Muscle of arm (tissue), 12 donors: ENCODE data around the gene CEP85. TPM values are rescaled to one million over a fixed set of nuclear protein-coding genes. Genes with fewer than 3 reads are reported as not detected.
A peak's percentile ranks its signal among the peaks of the same experiment; 100 is the strongest.

ENCODE experiments used
- DNase-seq: peaks from one replicate; pipeline ENCODE4 v3.0.0-alpha.2; 2013
- polyA plus RNA-seq, 12 donors: library from polyadenylated mRNA; unstranded; fragments of 120-200 nt; gene quantifications; one replicate each; pipeline ENCODE4 v1.2.1, GENCODE V29; 2013; ENCODE audit not compliant: insufficient read length in 12 of 12

The CEP85 gene
- polyA plus RNA-seq, 12 donors = 21.0 to 34.8 (median 25.8) TPM; not detected in 1

DNA sequence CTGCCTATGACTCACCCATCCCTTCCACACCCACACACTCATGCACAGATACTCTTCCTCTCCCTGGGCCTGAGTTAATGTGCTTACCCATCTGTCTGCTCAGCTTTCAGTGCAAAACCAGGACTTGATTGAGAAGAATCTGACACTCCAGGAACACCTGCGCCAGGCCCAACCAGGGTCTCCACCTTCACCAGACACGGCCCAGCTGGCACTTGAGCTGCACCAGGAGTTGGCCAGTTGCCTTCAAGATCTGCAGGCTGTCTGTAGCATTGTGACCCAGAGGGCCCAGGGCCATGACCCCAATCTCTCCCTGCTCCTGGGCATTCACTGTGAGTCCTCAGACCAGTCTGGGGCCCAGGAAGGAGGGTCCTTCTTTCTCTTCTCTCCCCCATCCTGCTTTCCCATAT, 42.4 kb downstream of the CEP85 start:
- DNase-seq = no peak

DNA sequence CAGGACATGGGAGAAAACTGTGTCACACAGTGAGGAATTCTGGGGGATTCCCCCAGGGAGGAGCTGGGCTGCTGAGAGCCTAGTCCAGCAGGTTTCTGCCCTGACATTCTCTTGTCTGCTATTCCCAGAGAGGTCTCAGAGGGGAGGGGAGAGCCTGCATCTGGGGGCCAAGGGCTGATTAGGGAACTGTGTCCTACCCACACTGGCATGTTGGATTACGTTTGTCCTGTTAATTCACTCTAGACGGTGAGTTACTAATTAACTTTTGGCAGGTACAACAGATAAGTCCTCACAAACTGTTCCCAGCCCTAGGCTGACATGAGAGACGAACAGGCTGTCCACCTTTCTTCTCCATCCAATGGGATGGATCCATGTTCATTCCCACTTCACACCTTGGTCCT, 43.3 kb downstream of the CEP85 start:
- DNase-seq = no peak

DNA sequence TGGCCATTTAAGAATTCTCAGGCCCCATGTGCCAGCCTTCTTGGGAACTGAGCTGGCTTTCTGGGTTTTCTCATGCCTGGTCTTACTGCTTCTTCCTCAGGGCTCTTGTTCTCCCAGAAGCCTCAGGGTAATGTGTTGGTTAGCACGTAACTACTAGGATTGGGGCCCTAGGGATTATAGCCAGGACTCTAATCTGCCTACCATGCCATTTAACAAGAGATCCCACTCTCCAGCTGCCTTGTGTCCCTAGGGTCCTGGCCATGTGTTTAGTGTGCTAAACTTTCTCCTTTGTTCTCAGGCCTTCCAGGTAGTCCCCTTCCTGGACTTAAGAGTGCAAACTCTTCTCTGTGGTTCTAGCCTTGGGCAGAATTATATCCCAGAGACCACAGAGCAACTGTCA, 43.7 kb downstream of the CEP85 start:
- DNase-seq = no peak

DNA sequence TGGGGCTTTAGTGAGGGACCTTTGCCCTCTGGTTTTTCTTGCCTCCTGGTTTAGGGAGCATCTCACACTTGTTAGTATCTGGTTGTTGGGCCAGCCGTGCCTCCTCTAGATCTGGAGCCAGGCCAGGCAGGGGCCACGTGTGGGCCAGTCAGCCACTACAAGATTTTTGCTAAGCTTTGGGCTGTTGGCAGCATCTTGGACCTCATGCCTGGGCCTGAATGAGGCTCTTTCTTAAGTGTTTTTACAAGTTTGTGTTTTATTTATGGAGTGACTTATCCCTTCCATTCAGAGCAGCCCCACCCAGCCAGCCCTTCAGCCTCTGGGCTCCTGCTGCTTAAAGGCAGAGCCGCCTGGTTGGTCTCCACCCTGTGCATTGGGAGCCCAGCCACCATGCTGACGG, 44.3 kb downstream of the CEP85 start:
- DNase-seq = no peak

DNA sequence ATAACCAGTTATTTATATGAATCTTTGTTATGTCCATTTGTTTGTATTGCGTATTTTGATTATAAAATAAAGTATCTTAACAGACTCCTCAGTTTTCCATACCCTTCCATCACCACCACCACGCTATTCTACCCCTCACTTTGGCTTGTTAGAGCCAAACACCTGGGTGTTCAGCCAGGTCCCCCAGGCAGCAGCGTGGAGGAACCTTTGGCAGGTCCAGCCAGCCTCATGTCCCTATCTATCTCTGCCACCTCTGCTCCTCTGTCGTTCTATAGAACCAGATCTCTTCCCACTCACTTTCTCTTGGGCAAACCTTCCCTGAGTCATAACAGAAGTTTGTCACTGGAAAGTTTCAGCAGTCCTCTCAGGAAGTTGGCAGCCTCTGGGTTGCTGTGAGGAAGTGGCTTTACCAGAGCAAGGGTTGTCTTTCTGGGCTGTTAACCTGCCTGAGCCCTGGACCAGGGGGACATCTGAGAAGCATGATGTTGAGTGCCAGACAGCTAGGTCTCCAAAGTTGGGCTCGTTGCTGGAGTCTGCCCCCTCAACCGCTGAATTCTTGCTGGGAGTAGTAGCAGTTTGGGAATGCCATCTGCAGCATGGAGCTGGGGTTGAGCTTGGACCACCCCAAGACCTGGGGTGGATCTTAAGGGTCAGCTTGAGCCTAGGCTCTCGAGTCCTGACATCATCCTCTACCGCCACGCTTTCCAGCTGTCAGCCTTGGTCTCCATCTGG, 44.9 kb downstream of the CEP85 start:
- DNase-seq = no peak

DNA sequence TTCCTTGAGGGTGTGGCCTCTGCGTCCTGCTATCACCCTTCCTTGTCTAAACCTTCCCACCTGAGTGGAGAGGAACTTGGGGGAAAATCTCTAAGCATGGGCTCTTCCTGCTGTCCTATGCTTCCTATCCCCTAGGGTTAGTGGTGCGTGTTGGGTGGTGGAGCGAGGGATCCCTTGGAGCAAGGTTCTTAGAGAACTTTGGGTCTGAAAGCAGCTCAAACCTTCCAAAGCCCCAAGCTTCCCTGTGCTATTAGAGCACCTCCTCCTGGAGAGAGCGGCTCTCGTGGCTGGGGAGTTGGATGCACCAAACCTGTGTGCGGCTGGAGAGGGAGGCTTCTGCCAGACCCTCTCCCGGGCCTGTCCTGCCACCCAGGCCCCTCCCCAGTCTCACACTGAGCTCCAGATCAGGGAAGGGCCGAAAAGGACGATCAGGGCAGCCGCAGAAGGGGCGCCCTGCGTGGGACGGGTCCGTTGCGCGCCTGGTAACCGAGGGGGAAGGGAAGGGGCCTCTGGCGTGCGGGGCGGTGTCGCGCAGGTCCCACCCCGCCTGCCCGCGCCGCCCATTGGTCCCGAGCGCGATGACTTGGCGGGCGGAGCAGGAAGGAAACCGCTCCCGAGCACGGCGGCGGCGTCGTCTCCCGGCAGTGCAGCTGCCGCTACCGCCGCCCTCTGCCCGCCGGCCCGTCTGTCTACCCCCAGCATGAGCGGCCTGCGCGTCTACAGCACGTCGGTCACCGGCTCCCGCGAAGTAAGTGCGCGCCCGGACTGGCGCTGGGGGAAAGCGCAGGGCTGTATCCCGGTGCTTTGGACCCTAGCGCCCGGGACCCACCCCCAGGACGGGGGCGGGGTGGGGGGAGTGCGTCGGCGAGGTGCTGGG, 45.7 kb downstream of the CEP85 start, which contains the start of gene SH3BGRL3:
Gene SH3BGRL3 (plus strand): TSS at position 631 of the 877 bp plus-strand sequence. CDS start 70 bp downstream, at position 701.
- DNase-seq = peak; percentile 86

DNA sequence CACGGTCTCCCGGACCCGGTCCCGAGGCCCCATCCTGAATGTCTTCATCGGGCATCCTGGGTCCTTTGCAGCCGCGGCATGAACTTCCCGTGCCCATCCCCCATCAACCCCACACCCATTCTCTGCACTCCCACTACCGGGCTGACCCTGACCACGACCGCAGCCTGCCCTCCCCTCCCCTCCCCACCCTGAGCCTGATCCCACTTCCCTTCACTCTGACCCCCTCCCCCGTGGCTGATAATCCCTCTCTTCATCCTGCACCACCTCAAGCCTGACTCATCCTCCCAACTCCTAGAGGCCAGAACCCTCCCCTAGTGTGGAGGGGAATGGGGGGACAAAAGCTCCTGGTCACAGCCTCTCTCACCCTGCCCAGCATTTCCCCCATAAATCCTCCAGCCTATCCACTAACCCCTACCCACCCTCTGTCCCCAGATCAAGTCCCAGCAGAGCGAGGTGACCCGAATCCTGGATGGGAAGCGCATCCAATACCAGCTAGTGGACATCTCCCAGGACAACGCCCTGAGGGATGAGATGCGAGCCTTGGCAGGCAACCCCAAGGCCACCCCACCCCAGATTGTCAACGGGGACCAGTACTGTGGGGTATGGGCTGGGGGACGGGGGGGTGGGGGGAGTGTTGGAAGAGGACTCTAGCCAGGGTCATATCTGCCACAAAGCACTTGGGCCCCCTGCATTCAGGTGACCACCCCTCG, 46.5 kb downstream of the CEP85 start:
- no peak for DNase-seq

DNA sequence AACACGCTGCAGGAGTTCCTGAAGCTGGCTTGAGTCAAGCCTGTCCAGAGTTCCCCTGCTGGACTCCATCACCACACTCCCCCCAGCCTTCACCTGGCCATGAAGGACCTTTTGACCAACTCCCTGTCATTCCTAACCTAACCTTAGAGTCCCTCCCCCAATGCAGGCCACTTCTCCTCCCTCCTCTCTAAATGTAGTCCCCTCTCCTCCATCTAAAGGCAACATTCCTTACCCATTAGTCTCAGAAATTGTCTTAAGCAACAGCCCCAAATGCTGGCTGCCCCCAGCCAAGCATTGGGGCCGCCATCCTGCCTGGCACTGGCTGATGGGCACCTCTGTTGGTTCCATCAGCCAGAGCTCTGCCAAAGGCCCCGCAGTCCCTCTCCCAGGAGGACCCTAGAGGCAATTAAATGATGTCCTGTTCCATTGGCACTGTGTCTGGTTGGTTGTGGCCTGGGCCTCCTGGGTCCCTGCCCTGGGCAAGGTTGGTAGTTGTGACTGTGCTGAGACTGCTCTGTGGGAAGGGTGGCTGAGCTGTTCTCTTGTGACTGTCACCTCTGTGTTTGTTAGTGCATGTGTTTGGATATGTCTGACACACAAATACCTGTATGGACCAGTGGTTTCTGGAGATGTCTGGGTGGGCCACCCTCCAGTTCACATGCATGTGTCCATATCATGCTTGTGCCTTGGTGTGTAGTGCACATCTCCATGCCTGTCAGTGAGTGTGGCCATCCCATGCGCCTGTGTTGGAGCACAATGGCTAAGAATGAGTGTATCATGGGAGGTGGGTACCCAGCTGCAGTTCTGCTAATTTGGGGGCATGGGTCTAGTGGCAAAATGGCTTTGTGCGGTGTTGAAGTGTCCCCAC, 47.3 kb downstream of the CEP85 start:
- no peak for DNase-seq

DNA sequence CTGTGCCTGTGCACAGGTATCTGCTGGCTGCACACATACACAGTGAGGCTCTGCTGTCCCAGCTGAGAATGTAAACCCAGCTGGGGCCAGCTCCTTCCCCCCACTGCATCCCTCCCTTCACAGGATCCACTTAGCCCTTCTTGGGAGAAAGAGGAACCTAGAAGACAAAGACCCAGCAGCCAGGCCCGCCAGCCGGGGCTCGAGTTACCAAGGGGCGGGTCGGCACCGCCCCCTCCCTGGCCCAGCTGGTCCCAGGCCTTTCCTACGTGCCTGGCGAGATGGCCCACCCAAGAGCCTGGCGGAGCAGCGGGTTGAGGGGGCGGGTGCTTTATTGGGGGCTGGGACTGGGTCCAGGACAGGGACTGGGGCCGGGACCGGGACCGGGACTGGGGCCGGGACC, 48.0 kb downstream of the CEP85 start:
- no peak for DNase-seq

DNA sequence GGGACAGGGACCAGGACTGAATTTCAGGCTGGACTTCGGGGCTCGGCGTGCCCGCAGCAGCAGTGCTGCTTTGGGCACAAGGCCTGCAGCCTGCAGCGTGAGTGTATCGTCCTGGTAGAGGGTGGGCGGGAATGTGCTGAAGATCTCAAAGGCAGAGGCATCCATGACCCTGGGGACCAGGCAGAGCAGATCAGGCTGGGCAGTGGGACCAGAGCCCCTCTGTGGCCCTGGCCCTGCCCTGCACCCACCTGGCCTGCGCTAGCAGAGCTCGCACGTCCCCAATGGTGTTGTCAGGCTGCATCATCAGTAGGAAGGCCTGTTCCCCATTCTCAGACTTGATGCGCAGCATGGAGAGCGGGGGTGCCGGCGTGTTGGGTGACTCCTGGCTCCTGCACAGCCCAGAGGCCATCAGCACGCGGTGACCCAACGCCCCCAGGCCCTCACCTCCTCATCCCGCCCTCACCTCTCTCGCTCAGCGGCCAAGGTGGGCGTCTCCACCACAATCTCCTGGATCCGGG, 48.5 kb downstream of the CEP85 start:
- DNase-seq = no peak

DNA sequence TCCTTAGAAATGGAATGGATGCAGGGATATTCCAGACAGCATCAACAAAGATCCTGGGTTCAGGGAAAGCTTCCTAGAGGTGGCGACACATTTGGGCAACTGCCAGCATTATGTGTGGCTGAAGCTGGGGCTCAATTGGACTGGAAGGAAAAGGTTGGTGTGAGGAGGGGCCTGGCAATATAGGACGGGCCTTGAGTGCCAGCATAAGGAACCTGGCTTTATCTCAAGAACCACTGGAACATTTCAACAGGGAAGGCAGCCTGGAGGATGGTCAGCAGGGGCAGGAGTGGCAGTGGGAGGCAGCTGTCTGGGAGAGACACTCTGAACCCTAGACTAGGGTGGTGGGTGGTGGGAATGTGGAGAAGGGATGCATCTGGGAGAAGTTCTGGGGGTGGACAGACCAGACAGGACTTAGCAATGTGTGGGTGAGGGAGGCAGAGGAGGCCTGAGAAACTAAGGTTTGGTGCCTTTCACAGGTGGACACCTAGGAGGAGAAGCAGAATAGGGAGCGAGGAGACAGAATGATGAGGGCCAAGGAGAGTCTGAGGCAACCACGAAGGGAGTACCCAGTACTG, 49.4 kb downstream of the CEP85 start:
- no peak for DNase-seq

DNA sequence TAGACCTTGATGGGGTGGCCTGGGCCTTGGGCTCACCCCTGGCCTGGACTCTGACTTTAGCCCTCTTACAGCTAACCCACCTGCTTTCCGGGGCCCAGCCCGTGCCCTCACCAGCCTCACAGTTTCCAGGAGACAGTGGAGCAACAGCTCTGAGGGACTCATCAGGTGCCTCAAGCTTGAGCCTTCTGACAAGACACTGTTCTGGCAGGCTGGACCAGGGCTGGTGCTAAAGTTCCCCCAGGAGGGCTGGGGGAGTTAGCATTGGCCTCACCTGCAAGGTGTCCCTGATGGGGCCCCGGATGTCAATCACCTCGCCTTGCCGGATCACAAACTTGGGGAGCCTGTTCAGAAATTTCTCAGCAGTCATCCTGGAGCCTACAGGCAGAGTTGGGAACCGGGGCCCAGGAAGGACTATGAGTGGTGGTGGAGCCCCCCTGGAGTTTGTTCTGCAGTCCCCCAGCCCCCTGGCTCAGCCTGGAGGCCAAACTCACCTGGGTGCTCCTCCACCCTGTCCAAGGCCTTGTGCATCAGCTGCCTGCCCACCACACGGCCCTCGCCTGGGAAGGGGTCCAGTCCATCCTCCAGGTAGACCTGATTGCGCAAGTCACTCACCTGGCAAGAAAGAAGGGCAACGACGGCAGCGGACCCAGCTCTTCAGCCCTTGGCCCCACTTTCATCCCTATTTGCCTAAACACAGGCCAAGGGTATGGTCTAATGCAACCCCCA, 50.0 kb downstream of the CEP85 start:
- no peak for DNase-seq

DNA sequence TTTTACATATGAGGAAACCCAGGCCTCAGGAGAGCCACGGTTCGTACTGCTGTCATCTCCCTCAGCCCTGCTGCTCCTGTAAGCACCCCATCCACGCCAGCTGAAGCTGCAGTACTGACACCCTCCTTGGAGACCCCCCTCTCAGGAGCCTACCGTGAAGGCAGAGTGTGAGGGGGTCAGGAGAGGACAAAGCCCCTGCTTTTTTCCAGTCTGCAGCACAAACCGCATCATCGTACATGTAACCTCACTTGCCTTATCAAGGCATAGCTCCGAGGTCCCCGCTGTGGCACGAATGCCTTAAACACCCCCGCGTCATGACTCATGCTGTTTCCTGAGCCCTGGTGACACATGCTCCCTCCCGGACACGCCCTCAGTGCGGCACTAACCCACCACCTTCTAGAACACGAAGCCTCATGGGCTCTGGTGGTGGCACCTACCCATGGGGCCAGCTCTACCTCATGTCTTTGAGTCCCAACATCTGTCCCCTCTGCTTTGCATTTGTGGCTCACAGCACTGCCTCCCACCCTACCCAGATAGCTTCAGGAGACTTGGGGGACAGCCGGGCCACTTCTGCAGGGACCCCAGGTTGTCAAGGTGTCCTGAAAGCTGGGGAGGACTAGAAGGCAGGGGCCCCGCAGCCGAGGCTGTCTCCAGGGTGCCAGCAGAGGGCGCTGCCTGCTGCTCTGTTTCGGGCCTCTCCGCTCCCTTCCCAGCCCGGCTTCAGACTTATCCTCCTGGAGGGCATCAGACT, 50.8 kb downstream of the CEP85 start:
- no peak for DNase-seq

DNA sequence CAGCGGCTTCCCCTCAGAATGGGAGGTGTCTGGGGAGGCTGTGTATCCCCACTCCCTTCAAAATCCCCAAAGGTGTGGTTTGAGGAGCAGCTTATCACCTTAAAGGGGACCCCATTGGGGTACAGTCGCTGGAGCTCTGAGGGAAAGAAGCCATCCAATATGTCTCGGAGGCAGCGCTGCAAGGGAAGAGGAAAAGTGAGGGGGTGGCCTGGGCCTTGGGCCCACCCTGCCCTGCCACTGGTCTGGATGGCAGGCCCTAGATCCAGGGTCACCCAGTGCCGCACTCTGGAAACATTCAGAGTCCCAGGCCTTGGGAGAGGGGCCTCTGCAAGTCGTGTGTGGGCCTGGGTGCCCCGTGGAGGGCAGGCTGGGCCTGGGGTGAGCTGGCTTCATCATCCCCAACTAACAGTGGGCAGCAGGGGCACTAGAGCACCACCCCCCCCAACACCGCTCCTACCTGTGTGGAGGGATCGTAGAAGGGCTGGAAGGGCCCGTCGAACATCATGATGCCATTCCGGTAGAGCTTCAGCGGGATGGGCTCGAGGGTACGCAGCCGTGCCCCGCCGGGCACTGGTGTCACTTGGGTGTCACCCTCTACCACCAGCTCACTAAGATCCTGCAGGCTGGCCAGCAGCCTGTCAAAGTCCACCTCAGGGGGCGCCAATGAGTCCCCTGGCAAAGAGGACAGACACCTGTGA, 51.5 kb downstream of the CEP85 start:
- no peak for DNase-seq

DNA sequence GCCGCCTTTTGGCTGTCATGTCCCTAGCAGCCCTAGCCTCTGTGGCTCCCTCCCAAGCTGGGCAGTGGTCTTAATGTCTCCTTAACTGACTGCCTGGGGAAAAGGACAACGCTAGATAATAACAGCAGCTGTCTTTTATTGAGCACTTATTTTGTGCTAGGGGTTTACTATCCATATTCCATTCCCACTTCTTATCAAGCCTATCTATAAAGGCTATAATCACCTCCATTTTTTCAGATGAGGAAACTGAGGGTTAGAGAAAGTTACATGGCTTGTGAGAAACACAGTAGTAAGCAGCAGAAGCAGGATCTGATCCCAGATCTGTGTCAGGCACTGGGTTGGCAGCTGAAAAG, 52.0 kb downstream of the CEP85 start:
- DNase-seq = no peak

DNA sequence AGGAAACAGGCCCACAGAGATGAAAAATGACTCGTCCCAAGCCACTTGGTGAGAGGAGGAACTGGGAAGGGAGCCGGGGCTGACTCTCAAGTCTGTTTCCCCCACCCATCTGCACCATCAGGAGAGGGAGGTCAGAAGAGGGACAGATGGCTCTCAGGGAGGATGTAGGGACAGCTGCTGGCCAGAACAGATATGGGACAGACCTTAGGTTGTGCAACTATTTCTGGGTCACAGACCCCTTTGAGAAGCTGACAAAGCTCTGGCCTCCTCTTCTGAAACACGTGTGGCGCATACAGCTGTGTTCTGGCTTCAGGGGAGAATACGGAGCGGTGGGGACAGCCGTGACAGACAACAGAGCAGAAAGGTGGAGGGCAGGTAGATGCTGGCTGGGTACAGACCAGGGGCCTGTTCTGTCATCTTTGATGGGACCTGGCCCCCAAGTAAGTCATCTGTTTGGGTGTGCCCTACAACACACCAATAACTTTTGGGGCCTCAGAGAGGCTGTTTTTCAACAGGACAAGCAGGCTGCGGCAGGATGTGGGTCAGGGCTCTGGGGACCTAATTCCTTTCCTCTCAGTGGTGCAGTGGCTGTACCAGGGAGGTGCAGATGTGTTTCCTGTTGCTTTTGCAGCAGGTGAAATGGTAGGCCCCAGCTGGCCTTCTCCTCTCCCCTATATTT, 53.2 kb downstream of the CEP85 start:
- DNase-seq = no peak

DNA sequence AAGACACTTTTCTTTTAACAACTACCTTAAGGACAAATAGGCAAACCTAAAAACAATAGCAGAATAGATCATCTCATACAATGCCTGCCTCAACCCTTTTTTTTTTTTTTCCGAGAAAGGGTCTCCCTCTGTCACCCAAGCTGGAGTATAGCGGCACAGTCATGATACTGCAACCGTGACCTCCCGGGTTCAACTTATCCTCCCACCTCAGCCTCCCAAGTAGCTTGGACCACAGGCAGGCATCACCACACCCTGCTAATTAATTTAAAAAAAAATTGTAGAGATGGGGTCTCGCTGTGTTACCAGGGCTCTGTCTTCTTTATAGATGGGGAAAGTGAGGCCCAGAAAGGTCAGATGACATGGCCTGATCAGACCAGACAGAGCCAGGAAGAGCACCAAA, 53.8 kb downstream of the CEP85 start:
- DNase-seq = no peak

DNA sequence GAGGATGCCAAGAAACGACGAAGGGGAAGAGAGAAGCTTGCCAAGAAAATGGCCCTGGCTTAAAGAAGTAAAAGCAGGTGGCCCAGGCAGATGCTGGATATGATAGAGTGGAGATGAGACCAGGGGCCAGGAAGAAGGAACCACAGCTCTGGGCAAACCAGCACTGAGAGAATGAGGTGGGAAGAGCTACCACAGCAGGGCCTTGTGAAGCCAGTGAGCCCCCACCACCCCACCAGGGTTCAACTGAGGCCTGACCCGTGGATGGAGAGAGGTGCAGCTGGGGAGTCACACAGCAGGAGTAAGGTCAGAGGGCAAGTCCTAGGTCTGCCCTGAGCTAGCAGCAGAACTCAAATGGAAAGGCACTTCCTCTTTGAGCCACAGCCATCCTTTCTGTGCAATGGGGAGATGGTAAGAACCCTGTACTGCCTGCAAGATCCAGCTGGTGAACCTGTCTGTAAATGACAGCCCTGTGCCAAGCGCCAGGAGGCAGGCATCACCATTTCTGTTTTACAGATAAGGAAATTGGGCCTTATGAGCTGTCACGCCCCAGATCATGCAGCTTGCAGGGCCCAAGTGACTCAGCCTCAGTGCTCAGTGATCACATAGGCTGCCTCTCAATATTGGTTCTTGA, 54.4 kb downstream of the CEP85 start:
- no peak for DNase-seq
